ENCODE results near the gene MANSC4.

DNA sequence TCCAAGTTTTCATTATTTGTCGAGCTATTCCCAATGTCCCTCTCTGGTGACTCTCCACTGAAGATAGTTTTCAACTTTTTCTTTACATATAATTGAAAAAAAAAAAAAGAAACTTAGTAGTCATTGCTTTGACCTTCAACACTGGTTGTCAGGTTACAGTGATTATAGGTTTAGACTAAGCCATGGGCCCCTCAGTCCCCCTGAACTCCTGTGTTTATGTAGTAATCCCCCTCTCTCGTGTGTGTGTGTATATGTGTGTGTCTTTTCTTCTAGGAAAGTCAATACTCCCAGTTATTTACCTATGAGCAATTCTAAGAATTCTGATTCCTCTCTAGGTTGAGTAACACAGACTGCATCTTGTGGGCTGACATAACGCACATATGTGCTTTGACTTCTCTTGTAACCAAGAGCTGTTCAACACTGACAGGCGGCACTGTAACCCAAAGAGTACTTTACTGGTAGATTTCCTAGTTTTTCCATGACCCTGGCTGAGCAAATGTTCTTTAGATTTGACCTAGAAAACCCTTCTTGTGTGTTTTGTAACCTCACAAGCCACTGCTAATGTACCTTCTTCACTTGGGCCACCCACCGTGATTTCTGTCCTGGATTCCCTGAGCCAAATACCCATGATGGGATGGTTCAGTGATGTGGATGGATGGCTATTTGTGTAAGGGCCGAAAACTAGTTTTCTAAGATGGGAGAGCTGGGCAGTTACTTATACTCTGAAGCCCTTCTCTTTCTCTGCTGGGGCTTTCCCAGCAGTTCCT lies 15.0 kb upstream of the MANSC4 start:
- no peak for TF ChIP-seq EZH2phosphoT487 (IDR thresholded peaks at IDR 0.05; ENCODE audit: insufficient read depth, low read depth)
- TF ChIP-seq EZH2 (IDR thresholded peaks at IDR 0.05; ENCODE audit: insufficient read depth, poor library complexity, severe bottlenecking), result no peak

Data from GM23248 (cell line).